Effector CD8-positive, alpha-beta T cell (primary cell): ENCODE measurements around the gene OTOF.
A peak's percentile ranks its signal among the peaks of the same experiment; 100 is the strongest.
"Not testable (repeated sequence)": the region's sequence is repeated elsewhere in the genome, so short reads cannot be mapped to it uniquely, and the experiment has no call there.

Source experiments
- DNase-seq: peaks from one replicate; lab custom pipeline; 2025; lab: John Stamatoyannopoulos, UW

Gene OTOF

GRCh38 chr2:26479789-26480565, 2.1 kb upstream of the OTOF start:
- no peak for DNase-seq

- DNase-seq, result no peak
These were observed 1.3 kb upstream of the OTOF start for GRCh38 chr2:26479131-26479788.

DNA sequence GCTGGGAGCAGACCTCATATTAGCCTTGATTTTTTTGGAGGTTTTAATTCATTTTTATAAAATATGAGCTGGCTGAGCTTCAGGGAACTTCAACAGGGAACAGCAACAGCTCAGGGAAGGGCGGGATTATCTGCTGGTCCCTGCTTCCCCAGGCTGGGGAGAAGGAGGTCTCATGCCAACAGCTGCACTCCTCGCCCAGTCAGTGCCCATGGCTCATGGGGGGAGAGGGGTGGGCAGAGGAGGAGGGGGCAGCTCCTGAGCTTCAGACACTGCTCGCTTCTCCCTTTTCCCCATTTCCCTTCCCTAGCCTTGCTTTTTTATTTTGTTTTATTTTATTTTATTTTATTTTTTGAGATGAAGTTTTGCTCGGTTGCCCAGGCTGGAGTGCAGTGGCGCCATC, 442 bp upstream of the OTOF start:
- DNase-seq, result no peak

- no peak for DNase-seq
These were observed 606 bp downstream of the OTOF start for GRCh38 chr2:26477126-26477910.

DNA sequence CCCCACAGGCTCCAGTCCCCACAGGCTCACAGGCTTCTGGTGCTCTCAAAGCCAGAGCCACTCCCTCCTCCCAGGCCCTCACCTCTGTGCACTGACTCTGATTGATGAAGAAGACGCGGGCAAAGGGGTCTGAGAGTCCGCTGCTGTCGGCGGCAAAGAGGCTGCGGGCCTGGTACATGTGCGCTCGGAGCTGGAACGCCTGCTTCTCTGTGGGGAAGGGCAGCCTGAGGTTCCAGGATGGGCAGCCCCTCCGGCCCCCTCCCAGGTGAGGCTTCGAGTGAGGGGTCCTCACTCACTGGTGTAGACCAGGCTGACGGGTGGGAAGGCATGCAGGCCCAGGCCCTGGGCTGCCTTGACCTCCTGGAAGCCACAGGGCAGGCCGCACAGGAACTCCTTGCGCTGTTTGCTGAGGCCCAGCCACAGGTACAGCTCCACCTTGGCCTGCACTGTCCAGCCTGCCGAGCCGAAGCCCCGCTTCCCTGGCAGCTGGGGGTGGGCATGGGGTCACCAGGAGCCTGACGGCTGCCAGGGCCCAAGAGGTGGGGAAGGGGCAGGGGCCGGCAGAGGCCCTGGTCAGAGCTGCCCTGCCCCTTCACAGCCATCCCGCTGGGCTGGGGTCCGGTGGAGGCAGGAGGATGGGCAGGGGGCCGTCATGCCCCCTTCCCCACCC, 2.0 kb downstream of the OTOF start:
- DNase-seq, result no peak

GRCh38 chr2:26475037-26475436, 2.9 kb downstream of the OTOF start:
- no peak for DNase-seq

DNA sequence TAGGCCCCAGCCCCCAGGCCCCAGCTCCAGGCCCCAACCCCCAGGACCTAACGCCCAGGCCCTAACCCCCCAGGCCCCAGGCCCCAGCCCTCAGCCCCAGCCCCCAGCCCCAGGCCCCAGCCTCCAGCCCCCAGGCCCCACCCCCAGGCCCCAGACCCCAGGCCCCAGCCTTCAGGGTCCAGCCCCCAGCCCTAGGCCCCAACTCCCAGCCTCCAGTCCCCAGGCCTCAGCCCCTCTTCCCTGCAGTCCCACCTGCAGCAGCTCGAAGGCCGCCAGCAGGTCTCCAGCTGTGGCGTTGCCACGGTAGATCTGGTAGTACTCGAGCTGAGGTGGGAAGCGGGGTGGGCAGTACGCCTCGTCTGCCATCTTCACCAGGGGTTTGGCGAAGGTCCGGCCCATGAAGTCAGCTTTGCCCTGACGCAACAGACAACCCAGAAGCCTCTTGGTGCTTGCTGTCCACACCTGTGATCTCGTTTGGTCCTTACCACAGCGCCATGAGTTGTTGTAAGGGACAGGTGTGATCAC, 3.6 kb downstream of the OTOF start:
- DNase-seq, result no peak

GRCh38 chr2:26473796-26474195, 4.1 kb downstream of the OTOF start:
- DNase-seq, result no peak

DNA sequence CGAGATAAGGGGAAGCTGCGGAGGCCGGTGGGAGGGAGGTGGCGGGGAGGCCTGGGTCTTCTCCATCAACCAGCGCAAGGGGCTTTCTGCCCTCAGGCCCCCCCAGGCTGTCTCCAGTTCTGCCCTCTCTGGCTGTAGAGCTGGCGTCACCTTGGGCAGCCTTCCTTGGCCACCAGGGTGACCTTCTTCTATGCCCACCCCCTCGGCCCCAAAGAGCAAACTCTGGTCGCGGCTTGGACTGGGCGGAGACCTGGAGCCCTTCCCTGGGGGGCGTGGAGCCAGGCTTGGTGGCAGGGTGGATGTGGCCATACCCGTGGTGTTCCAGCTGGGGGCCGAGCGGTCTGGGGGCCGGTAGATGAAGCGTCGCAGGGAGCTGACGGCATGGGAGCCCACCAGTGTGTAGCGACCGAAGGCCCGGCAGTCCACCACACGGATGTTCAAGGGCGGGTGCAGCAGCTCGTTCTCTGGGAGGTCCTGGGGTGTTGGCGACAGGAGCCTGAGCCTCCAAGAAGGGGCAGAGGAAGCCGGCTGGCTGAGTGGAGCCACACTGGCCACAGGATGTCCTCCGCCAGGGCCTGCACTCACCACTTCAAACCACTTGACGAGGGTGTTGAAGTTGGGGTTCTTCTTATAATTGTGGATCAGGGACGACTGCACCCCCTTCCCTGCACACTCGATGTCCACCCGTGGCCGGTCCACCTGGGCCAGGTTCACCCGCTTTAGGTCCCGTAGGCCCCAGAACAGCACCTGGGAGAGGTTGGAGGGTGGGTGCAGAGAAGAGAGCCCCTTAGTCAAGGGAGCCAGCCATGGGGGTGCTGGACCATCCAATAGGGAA, 4.9 kb downstream of the OTOF start:
- DNase-seq, result no peak

- DNase-seq, result no peak
These were observed 5.9 kb downstream of the OTOF start for GRCh38 chr2:26471766-26472706.

DNA sequence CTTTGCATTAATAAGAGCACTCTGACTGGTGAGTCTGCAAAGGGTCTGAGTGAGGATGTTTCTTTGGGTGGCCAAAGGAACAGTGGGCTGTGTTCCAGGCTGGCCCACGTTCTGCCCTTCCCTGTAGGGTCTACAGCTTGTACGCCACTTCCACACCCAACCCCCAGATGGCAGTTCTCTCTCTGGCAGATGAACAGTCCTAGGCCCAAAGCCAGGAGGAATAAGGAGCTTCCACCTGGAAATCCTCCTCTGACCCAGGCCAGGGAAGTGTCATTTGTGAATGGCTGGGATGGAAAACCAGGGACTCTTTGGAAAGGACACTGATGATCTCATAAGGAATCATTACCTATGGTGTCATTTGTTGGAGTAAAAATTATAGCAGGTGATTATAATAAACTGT, 6.6 kb downstream of the OTOF start:
- no peak for DNase-seq

GRCh38 chr2:26470601-26471260, 7.2 kb downstream of the OTOF start:
- no peak for DNase-seq

- no peak for DNase-seq
These were observed 8.0 kb downstream of the OTOF start for GRCh38 chr2:26469955-26470354.

GRCh38 chr2:26469092-26469710, 8.7 kb downstream of the OTOF start:
- DNase-seq, result peak; percentile 12

DNA sequence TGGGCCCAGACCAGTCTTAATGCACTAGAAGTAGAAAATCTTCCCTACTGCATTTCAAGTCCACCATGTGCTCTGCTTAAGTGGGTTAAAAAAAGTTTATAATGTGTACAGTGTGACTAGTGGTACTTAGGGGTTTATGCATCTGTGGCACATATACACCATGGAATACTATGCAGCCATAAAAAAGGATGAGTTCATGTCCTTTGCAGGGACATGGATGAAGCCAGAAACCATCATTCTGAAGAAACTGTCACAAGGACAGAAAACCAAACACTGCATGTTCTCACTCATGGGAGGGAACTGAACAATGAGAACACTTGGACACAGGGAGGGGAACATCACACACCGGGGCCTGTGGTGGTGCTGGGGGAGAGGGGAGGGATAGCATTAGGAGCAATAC, 9.4 kb downstream of the OTOF start:
- not testable (repeated sequence) for DNase-seq

- DNase-seq, result no peak
These were observed 11.1 kb downstream of the OTOF start for GRCh38 chr2:26466662-26467310.

- DNase-seq, result no peak
These were observed 11.9 kb downstream of the OTOF start for GRCh38 chr2:26465981-26466471.

DNA sequence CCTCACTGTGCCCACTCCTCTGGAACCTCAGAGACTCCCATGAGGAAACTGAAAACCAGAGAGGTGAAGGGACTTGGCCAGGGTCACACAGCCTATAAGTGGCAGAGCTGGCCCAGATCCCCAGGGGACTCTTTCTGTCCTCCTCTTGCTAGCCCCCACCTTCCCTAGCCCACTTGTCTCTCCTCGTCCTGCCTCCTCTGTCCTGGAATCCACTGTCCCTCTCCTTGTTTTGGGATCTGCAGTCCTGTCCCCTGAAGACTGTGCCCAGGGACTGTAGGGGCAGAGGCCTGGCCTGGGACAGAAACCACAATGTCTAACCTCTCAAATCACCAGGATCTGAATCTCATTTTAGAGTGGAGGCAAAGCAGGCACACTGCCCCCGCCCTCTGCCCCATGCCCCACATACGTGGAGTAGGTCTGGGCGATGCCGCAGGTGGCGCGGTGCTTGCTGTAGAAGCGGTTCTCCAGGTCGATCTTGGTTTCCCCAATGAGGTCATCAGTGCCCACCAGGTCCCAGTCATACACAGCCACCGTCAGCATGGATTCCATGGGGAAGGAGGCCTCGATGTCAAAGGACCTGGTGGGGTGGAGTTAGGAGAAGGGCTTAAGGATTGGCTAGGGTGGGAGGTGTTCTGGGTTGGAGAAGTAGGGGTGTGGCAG, 12.5 kb downstream of the OTOF start:
- no peak for DNase-seq
